Glutamatergic neuron (in vitro differentiated cells): Measurements from ENCODE around the gene RAB6C. TPM values are rescaled to one million over a fixed set of nuclear protein-coding genes. Genes with fewer than 3 reads are reported as not detected.
"Not testable (repeated sequence)": the region's sequence is repeated elsewhere in the genome, so short reads cannot be mapped to it uniquely, and the experiment has no call there.

Experiments
- DNase-seq: peaks from one replicate; pipeline ENCODE4 v3.0.0; 2022
- H3K27ac Mint-ChIP-seq: one replicate; pipeline ENCODE4 v1.8.0; 2020; ENCODE audit warnings: mild to moderate bottlenecking, mixed read lengths, inconsistent platforms; ENCODE audit not compliant: unreplicated experiment
- H3K27me3 Mint-ChIP-seq: one replicate; pipeline ENCODE4 v1.8.0; 2020; ENCODE audit warnings: mild to moderate bottlenecking, moderate library complexity, mixed read lengths, inconsistent platforms; ENCODE audit not compliant: unreplicated experiment
- H3K36me3 Mint-ChIP-seq: one replicate; pipeline ENCODE4 v1.8.0; 2020; ENCODE audit warnings: mild to moderate bottlenecking, mixed read lengths, inconsistent platforms; ENCODE audit not compliant: unreplicated experiment
- H3K4me1 Mint-ChIP-seq: one replicate; pipeline ENCODE4 v1.8.0; 2020; ENCODE audit warnings: mild to moderate bottlenecking, low read depth, mixed read lengths, inconsistent platforms; ENCODE audit not compliant: unreplicated experiment
- H3K4me3 Mint-ChIP-seq: one replicate; pipeline ENCODE4 v1.8.0; 2020; ENCODE audit warnings: mild to moderate bottlenecking, mixed read lengths, inconsistent platforms; ENCODE audit not compliant: unreplicated experiment
- H3K9me3 Mint-ChIP-seq: one replicate; pipeline ENCODE4 v1.8.0; 2020; ENCODE audit warnings: mild to moderate bottlenecking, moderate library complexity, mixed read lengths, inconsistent platforms; ENCODE audit not compliant: unreplicated experiment
- long read RNA-seq: library from polyadenylated mRNA; unstranded; transcript quantifications from one replicate; pipeline ENCODE4 v2.0.0, GENCODE V29; 2020; ENCODE audit not compliant: unreplicated experiment
- total RNA-seq: library from RNA; stranded (reverse); fragmentation: NEBNext Ultra II Directional; extraction: Animal tissue kit (Norgen Biotek cat#: 25700); gene quantifications from one replicate; pipeline ENCODE4 v1.2.1, GENCODE V29; 2021; ENCODE audit not compliant: unreplicated experiment
- TF ChIP-seq, protein P1 (sequence below): fragments of 200-600 bp; sonication (generic); IDR thresholded peaks from one replicate; pipeline ENCODE4 v1.5.0; 2021; ENCODE audit not compliant: partially characterized antibody, unreplicated experiment

Gene RAB6C
- total RNA-seq = 0.25 TPM
- long read RNA-seq = 0 reads

GRCh38 chr2:129979629-129980155, at the start of gene RAB6C:
Gene RAB6C, plus strand, starts transcription at chr2:129979666. Its CDS starts 450 bp downstream, at chr2:129980116.
- not testable (repeated sequence) for H3K4me1 Mint-ChIP-seq, H3K9me3 Mint-ChIP-seq, H3K36me3 Mint-ChIP-seq, H3K27ac Mint-ChIP-seq, H3K27me3 Mint-ChIP-seq
- DNase-seq = peak; percentile 68
- peak within 1 kb of the TSS; percentile 90 for H3K4me3 Mint-ChIP-seq

DNA sequence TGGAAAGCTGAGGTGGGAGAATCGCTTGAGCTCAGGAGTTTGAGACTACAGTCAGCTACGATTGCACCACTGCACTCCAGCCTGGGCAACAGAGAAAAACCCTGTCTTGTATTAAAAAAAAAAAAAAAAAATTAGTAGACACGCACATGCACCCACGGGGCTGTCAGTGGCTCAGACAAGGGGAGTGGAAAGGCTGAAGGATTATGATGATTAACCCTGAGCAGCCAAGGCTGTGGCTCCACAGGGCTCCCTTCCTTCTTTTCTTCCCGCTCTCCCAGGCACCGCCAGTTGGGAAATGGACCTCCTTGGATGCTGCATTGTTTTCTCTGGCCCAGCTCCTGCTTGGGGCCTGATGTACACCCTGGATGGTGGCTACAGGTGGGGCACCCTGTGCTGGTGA, 49.0 kb upstream of the RAB6C start:
- H3K4me3 Mint-ChIP-seq = no peak overlapping the region

DNA sequence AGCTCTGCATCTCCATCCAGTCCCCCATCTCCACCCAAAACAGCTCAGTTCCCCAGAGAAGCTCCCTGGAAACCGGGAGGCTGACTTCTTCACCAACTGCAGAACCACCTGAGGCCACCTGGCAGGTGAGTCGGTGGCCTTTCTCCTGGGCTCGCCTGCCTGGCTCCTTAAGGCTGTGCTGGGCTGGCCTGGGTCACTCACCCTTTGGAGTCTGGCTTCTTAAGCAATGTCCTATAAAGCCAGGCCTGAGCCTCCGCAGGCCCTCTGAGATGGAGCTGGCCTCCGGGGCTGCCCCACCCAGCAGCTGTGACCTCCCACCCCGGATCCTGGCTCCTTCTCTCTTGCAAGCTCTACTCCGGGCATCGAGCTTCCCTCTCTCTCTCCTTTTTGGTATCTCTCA, 46.1 kb upstream of the RAB6C start:
- DNase-seq, H3K4me3 Mint-ChIP-seq, H3K36me3 Mint-ChIP-seq, H3K27me3 Mint-ChIP-seq, H3K4me1 Mint-ChIP-seq, H3K27ac Mint-ChIP-seq, H3K9me3 Mint-ChIP-seq: not testable (repeated sequence)

More for the DNA sequence above, 49.0 kb upstream of the RAB6C start:
- H3K36me3 Mint-ChIP-seq = no peaks in the 10 kb centered on the region
- peaks cover 11% of the 10 kb centered on the region for H3K27me3 Mint-ChIP-seq
- TF ChIP-seq, protein P1, sequence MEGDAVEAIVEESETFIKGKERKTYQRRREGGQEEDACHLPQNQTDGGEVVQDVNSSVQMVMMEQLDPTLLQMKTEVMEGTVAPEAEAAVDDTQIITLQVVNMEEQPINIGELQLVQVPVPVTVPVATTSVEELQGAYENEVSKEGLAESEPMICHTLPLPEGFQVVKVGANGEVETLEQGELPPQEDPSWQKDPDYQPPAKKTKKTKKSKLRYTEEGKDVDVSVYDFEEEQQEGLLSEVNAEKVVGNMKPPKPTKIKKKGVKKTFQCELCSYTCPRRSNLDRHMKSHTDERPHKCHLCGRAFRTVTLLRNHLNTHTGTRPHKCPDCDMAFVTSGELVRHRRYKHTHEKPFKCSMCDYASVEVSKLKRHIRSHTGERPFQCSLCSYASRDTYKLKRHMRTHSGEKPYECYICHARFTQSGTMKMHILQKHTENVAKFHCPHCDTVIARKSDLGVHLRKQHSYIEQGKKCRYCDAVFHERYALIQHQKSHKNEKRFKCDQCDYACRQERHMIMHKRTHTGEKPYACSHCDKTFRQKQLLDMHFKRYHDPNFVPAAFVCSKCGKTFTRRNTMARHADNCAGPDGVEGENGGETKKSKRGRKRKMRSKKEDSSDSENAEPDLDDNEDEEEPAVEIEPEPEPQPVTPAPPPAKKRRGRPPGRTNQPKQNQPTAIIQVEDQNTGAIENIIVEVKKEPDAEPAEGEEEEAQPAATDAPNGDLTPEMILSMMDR = no peak
- H3K9me3 Mint-ChIP-seq = peaks cover 7% of the 10 kb centered on the region
- DNase-seq = no peak
- H3K27ac Mint-ChIP-seq = no peak overlapping the region
- H3K4me1 Mint-ChIP-seq = no peaks in the 10 kb centered on the region

DNA sequence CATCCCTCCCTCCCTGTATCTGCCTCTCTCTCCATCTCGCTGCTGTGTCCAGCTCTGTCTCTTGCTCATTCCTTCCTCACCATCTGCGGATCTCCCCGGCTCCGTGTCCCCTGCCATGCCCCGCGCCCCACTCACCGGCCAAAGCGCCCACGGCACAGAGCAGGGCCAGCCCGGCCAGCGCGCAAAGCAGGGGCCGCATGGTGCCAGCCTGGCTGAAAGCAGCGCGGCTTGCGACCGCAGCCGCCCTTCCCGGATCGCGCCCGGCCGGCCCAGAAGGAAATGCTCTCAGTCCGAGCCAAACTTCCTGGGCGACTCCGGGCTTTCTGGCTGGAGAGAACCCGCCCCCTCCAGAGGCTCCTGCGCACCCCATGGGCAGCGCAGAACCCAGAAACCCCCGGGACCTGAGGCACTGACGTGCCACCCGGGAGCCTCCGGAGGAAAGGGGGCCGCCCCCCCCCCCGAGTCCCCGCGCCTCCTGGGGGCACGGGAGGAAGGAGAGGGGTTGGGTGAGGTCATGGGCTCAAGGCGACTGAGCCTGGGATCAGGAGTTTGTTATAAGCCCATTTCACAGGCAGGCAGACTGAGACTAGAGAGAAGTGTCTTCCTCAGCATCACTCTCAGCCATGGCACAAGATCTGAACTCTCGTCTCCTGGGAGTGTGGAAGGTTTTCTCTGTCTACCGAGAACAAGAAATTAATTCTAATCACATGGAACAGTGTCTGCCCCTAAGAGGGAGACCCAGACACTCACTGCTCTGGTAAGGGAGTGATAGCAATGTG, 45.2 kb upstream of the RAB6C start:
- Mint-ChIP-seq H3K36me3 (no peaks in the 10 kb centered on the region), H3K27ac (no peak overlapping the region), H3K4me3 (peak overlapping the region; percentile 57), H3K27me3 (peaks cover 8% of the 10 kb centered on the region), H3K9me3 (peaks cover 4% of the 10 kb centered on the region), H3K4me1 (no peaks in the 10 kb centered on the region)
- DNase-seq = no peak
- TF ChIP-seq, protein P1 = no peak

GRCh38 chr2:129935118-129935517, 44.3 kb upstream of the RAB6C start:
- Mint-ChIP-seq H3K4me1 (no peaks in the 10 kb centered on the region), H3K27me3 (peaks cover 8% of the 10 kb centered on the region)

More at GRCh38 chr2:129935118-129935517, 44.3 kb upstream of the RAB6C start:
- no peak overlapping the region for H3K27ac Mint-ChIP-seq
- H3K36me3 Mint-ChIP-seq = no peaks in the 10 kb centered on the region
- TF ChIP-seq, protein P1 = no peak
- DNase-seq = no peak
- peaks cover 4% of the 10 kb centered on the region for H3K9me3 Mint-ChIP-seq
- H3K4me3 Mint-ChIP-seq = no peak overlapping the region
